HCT116 (cell line): ENCODE measurements around the gene UBA6. TPM values are rescaled to one million over a fixed set of nuclear protein-coding genes. Genes with fewer than 3 reads are reported as not detected.
"Not testable (repeated sequence)": the region's sequence is repeated elsewhere in the genome, so short reads cannot be mapped to it uniquely, and the experiment has no call there.

Experiments used
- ATAC-seq: fragments of 200-7000 bp; cut with Tn5 transposase; 2 replicates; pipeline ENCODE4 v1.9.1; 2020; ENCODE audit warnings: mild to moderate bottlenecking, moderate library complexity
- BruUV-seq: library from RNA; stranded (reverse); fragments of 400-500 nt; replicated peaks from 2 replicates; lab custom pipeline; 2021; lab: Mats Ljungman, UMichigan
- CTCF ChIA-PET: fragments of 300-600 bp; sonication (Branson Sonifier 250); formaldehyde crosslinking; loops from one replicate; lab custom pipeline; 2021; ENCODE audit warnings: antibody characterized with exemption; lab: Charles Lee
- POLR2A ChIA-PET: fragments of 300-600, 350-600 bp; sonication (Branson Sonifier 250); formaldehyde crosslinking; loops from one replicate; lab custom pipeline; 2021; ENCODE audit warnings: antibody characterized with exemption; lab: Charles Lee
- RAD21 ChIA-PET, 2 experiments: fragments of 300-600 bp; sonication (Branson Sonifier 250); formaldehyde crosslinking; loops; one replicate each; lab custom pipeline; 2023; ENCODE audit warnings: low total read pairs in 2 of 2; ENCODE audit not compliant: uncharacterized antibody in 2 of 2, unreplicated experiment in 2 of 2, low non-redundant PET in 1 of 2; lab: Charles Lee
- DNase-seq: peaks from one replicate; pipeline ENCODE4 v3.0.0-alpha.2; 2010; ENCODE audit warnings: low read depth, low spot score
- H2AFZ ChIP-seq: fragments of 200-600 bp; shearing (Covaris generic), sonication (generic); 2 replicates; pipeline ENCODE4 v1.6.1; 2017; ENCODE audit warnings: low read depth, mixed run types, mixed read lengths, antibody characterized with exemption, low read length; ENCODE audit not compliant: poor library complexity, severe bottlenecking
- H3K27ac ChIP-seq: 2 replicates; pipeline ENCODE4 v1.5.1; 2012; ENCODE audit warnings: low read depth, low read length
- H3K27me3 ChIP-seq: fragments of 200-600 bp; sonication (generic); 2 replicates; pipeline ENCODE4 v1.6.1; 2016; ENCODE audit warnings: mixed run types, low read length, mixed read lengths; ENCODE audit not compliant: insufficient read depth
- H3K36me3 ChIP-seq, 2 experiments: fragments of 200-500 bp in 1 of 2; fragments of 200-600 bp in 1 of 2; sonication (Bioruptor generic) in 1 of 2; sonication (generic) in 1 of 2; 2 replicates each; pipeline versions ENCODE4 v1.5.1 to v1.6.1; 2014 to 2016; ENCODE audit warnings: low read length in 2 of 2, inconsistent platforms in 1 of 2, mixed read lengths in 1 of 2, mixed run types in 1 of 2; ENCODE audit not compliant: insufficient read depth in 2 of 2, control insufficient read depth in 1 of 2
- H3K4me1 ChIP-seq, 2 experiments: fragments of 200-600 bp in 1 of 2; sonication (generic) in 1 of 2; 2 replicates each; pipeline versions ENCODE4 v1.5.1 to v1.6.1; 2012 to 2017; ENCODE audit warnings: low read length in 2 of 2, inconsistent platforms in 1 of 2, mild to moderate bottlenecking in 1 of 2, mixed read lengths in 1 of 2, mixed run types in 1 of 2, moderate library complexity in 1 of 2; ENCODE audit not compliant: insufficient read depth in 2 of 2, control insufficient read depth in 1 of 2
- H3K4me2 ChIP-seq: fragments of 200-600 bp; sonication (generic); 2 replicates; pipeline ENCODE4 v1.6.1; 2017; ENCODE audit warnings: mixed run types, low read length, mixed read lengths
- H3K4me3 ChIP-seq, 2 experiments: fragments of 200-600 bp in 1 of 2; sonication (generic) in 1 of 2; replicated peaks in 1 of 2; 2 replicates each; pipeline ENCODE4 v1.5.1; 2011 to 2016; ENCODE audit warnings: low read length in 2 of 2, control low read depth in 1 of 2, low read depth in 1 of 2, mild to moderate bottlenecking in 1 of 2, mixed read lengths in 1 of 2, mixed run types in 1 of 2
- H3K79me2 ChIP-seq: fragments of 200-600 bp; sonication (generic); 2 replicates; pipeline ENCODE4 v1.6.1; 2017; ENCODE audit warnings: mild to moderate bottlenecking, mixed run types, low read length, moderate library complexity, mixed read lengths; ENCODE audit not compliant: insufficient read depth
- H3K9ac ChIP-seq: fragments of 200-600 bp; sonication (generic); 2 replicates; pipeline ENCODE4 v1.6.1; 2016; ENCODE audit warnings: low read length, mixed read lengths
- H3K9me2 ChIP-seq: fragments of 200-600 bp; sonication (generic), shearing (Covaris generic); 2 replicates; pipeline ENCODE4 v1.6.1; 2017; ENCODE audit warnings: mixed run types, mild to moderate bottlenecking, moderate library complexity; ENCODE audit not compliant: insufficient read depth
- H3K9me3 ChIP-seq, 2 experiments: fragments of 200-500 bp in 1 of 2; fragments of 200-600 bp in 1 of 2; sonication (Bioruptor generic) in 1 of 2; sonication (generic) in 1 of 2; 2 replicates each; pipeline ENCODE4 v1.6.1; 2014 to 2017; ENCODE audit warnings: low read length in 2 of 2, mixed read lengths in 2 of 2, inconsistent platforms in 1 of 2, low read depth in 1 of 2, mild to moderate bottlenecking in 1 of 2, mixed run types in 1 of 2, moderate library complexity in 1 of 2; ENCODE audit not compliant: control insufficient read depth in 1 of 2, insufficient read depth in 1 of 2
- H4K20me1 ChIP-seq: fragments of 200-600 bp; sonication (generic), shearing (Covaris generic); 2 replicates; pipeline ENCODE4 v1.6.1; 2017; ENCODE audit warnings: mixed run types, mild to moderate bottlenecking, moderate library complexity; ENCODE audit not compliant: insufficient read depth
- CTCF ChIP-seq, 3 experiments: fragments of 200-600 bp in 1 of 3; sonication (generic) in 1 of 3; IDR thresholded peaks in 2 of 3; conservative IDR thresholded peaks in 1 of 3; 2 replicates each; pipeline ENCODE4 v1.5.1; 2012 to 2017; ENCODE audit warnings: low read depth in 2 of 3, low read length in 2 of 3, antibody characterized with exemption in 1 of 3, borderline replicate concordance in 1 of 3, control low read depth in 1 of 3, mild to moderate bottlenecking in 1 of 3, mixed read lengths in 1 of 3, mixed run types in 1 of 3, moderate library complexity in 1 of 3; ENCODE audit not compliant: insufficient read depth in 1 of 3
- EGR1 ChIP-seq: IDR thresholded peaks from 2 replicates; pipeline ENCODE4 v1.6.1; 2012; ENCODE audit warnings: low read depth
- ELF1 ChIP-seq: IDR thresholded peaks from 2 replicates; pipeline ENCODE4 v1.6.1; 2012; ENCODE audit warnings: low read depth, borderline replicate concordance
- EZH2 ChIP-seq: fragments of 200-600 bp; sonication (generic); IDR thresholded peaks from 2 replicates; pipeline ENCODE4 v1.6.1; 2017; ENCODE audit warnings: antibody characterized with exemption, mixed run types
- EZH2phosphoT487 ChIP-seq: fragments of 200-600 bp; IDR thresholded peaks from 2 replicates; pipeline ENCODE4 v1.6.1; 2018; ENCODE audit warnings: antibody characterized with exemption, borderline replicate concordance
- FOSL1 ChIP-seq: IDR thresholded peaks from 2 replicates; pipeline ENCODE4 v1.6.1; 2012; ENCODE audit warnings: low read depth
- JUND ChIP-seq: IDR thresholded peaks from 2 replicates; pipeline ENCODE4 v1.6.1; 2012
- MAX ChIP-seq: IDR thresholded peaks from 2 replicates; pipeline ENCODE4 v1.6.1; 2012
- POLR2A ChIP-seq: IDR thresholded peaks from 2 replicates; pipeline ENCODE4 v1.7.0; 2011; ENCODE audit warnings: borderline replicate concordance; ENCODE audit not compliant: insufficient read depth, insufficient read length; ENCODE audit errors: extremely low read depth
- RAD21 ChIP-seq: IDR thresholded peaks from 2 replicates; pipeline ENCODE4 v1.6.1; 2012; ENCODE audit warnings: low read depth, mild to moderate bottlenecking
- REST ChIP-seq: IDR thresholded peaks from 2 replicates; pipeline ENCODE4 v1.6.1; 2012; ENCODE audit warnings: low read depth
- SIN3A ChIP-seq: IDR thresholded peaks from 2 replicates; pipeline ENCODE4 v1.6.1; 2012; ENCODE audit warnings: low read depth
- SRF ChIP-seq: IDR thresholded peaks from 2 replicates; pipeline ENCODE4 v1.6.1; 2012; ENCODE audit warnings: low read depth
- YY1 ChIP-seq: IDR thresholded peaks from 2 replicates; pipeline ENCODE4 v1.6.1; 2011; ENCODE audit warnings: low read length, low read depth, moderate library complexity, mild to moderate bottlenecking; ENCODE audit not compliant: insufficient replicate concordance; ENCODE audit errors: extremely low read depth
- ZFX ChIP-seq: fragments of 450-650 bp; IDR thresholded peaks from 2 replicates; pipeline ENCODE4 v1.6.1; 2017
- ZNF274 ChIP-seq: fragments of 200-500 bp; sonication (Bioruptor generic); IDR thresholded peaks from 2 replicates; pipeline ENCODE4 v1.6.1; 2014; ENCODE audit warnings: mild to moderate bottlenecking, low read depth, low read length, inconsistent platforms
- intact Hi-C: fragments of 100-400 bp; cut with micrococcal nuclease; formaldehyde crosslinking; loops from 2 replicates; pipeline ENCODE4 v1.10.0; 2022
- total RNA-seq: library from RNA; stranded (reverse); gene quantifications from one replicate; pipeline ENCODE4 v1.2.1, GENCODE V29; 2021; ENCODE audit not compliant: unreplicated experiment

The UBA6 gene
- total RNA-seq, 1 experiment from 2014 or later = 98.9 TPM

- H3K4me2 ChIP-seq, DNase-seq, H3K4me1 ChIP-seq, H3K4me3 ChIP-seq, CTCF ChIA-PET, intact Hi-C loops, H3K27me3 ChIP-seq, BruUV-seq, H3K27ac ChIP-seq, RAD21 ChIA-PET, H4K20me1 ChIP-seq, H3K9ac ChIP-seq, H3K9me2 ChIP-seq, ATAC-seq, H3K36me3 ChIP-seq, H2AFZ ChIP-seq, POLR2A ChIA-PET, H3K9me3 ChIP-seq: not testable (repeated sequence)
- peaks cover 76% of the 10 kb centered on the region for H3K79me2 ChIP-seq
Observed at GRCh38 chr4:67706682-67707081, 5.7 kb upstream of the UBA6 start.

GRCh38 chr4:67704843-67705242 lies 3.9 kb upstream of the UBA6 start:
- Histone ChIP-seq H3K27me3 (no peaks in the 10 kb centered on the region), H3K36me3 (no peaks in the 10 kb centered on the region), H3K79me2 (peaks cover 87% of the 10 kb centered on the region), H2AFZ (no peak overlapping the region), H3K4me3 (no peak overlapping the region), H3K9me3 (no peaks in the 10 kb centered on the region), H3K27ac (no peak overlapping the region), H3K4me1 (peaks cover 7 to 11% of the 10 kb centered on the region in 2 experiments), H4K20me1 (no peaks in the 10 kb centered on the region), H3K9me2 (no peaks in the 10 kb centered on the region), H3K9ac (no peak overlapping the region), H3K4me2 (no peak overlapping the region)
- CTCF ChIA-PET = no interaction called here
- POLR2A ChIA-PET = no interaction called here
- RAD21 ChIA-PET = no interaction called here
- BruUV-seq = no TSS peak
- ATAC-seq (no peak), DNase-seq (no peak)
- intact Hi-C loops = loop anchor here (5.0 kb wide), 1 partner anchor 647 kb away; the partner anchor contains the start of gene YTHDC1
- no peak for TF ChIP-seq EZH2
- no peak for TF ChIP-seq ELF1
- TF ChIP-seq ZNF274 = no peak
- no peak for TF ChIP-seq EZH2phosphoT487
- no peak for TF ChIP-seq MAX
- no peak for TF ChIP-seq FOSL1
- TF ChIP-seq REST = no peak
- no peak for TF ChIP-seq EGR1
- TF ChIP-seq JUND = no peak
- no peak for TF ChIP-seq SIN3A
- TF ChIP-seq ZFX = no peak
- no peak for TF ChIP-seq SRF
- TF ChIP-seq RAD21 = no peak
- TF ChIP-seq CTCF (IDR thresholded peaks at IDR 0.05 in 2 of 3, conservative IDR thresholded peaks at IDR 0.05 in 1 of 3; ENCODE audit: borderline replicate concordance in 1 of 3, insufficient read depth in 1 of 3, low read depth in 2 of 3, low read length in 2 of 3) = no peak
- no peak for TF ChIP-seq YY1
- TF ChIP-seq POLR2A = no peak
